Hematopoietic multipotent progenitor cell treated with erythropoietin and hydrocortisone succinate and interleukin-3 and kit ligand, for 17 days (in vitro differentiated cells): ENCODE data around the gene SMAD5.
A peak's percentile ranks its signal among the peaks of the same experiment; 100 is the strongest.

Experiments used
- DNase-seq: peaks from one replicate; pipeline ENCODE4 v3.0.0-alpha.2; 2015; ENCODE audit warnings: low spot score

Gene SMAD5

DNA sequence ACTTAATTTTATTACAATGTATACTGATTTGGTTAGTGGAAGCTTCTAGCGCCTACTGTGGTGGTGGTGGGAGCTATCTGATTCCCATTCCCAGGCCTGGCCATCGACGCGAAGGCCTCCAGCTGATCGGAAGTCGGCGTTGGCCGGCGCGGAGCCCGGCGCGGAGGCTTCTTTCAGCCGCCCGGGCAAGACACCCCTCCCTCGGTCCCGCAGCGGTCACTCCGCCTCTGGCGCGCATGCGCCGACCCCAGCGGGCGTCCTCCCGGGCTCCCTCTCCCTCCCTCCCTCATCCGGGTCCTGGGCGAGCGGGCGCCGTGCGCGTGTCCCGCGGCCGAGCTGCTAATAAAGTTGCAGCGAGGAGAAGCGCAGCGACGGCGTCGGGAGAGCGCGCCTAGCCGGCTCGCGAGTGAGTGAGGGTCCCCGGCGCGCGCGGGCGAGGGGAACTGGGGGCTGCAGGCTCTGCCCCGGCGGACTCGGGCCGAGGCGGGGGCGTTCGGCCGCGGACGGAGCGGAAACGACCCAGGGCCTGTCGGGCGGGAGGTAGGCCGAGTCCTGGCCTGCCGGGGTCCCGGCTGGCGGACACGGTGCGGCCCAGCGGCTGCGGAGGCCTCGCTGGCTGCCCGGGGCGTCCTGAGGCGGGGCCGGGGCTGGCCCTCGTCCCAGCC is at the start of gene SMAD5:
TSS of gene SMAD5 (plus strand) at position 289 of the 665 bp plus-strand sequence. CDS start 20,916 bp downstream, outside the sequence.
- DNase-seq, result peak; percentile 64

DNA sequence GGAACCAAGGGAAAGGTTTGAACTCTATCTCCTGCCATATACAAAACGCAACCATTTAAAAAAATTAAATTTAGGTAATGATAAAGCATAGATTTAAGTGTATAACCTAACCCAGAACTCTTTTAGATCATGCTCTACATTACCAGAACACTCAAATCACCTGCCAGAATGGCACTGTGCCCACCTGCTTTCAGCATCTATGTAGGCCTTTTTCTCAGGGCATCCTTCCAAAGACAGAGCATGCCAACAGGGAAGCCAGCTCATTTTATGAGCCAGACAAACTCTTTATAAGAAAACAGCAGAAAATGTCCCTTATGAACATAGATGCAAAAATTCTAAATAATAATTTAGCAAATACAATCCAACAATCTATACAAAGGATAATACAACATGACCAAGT is 47.9 kb upstream of the SMAD5 start:
- no peak for DNase-seq

DNA sequence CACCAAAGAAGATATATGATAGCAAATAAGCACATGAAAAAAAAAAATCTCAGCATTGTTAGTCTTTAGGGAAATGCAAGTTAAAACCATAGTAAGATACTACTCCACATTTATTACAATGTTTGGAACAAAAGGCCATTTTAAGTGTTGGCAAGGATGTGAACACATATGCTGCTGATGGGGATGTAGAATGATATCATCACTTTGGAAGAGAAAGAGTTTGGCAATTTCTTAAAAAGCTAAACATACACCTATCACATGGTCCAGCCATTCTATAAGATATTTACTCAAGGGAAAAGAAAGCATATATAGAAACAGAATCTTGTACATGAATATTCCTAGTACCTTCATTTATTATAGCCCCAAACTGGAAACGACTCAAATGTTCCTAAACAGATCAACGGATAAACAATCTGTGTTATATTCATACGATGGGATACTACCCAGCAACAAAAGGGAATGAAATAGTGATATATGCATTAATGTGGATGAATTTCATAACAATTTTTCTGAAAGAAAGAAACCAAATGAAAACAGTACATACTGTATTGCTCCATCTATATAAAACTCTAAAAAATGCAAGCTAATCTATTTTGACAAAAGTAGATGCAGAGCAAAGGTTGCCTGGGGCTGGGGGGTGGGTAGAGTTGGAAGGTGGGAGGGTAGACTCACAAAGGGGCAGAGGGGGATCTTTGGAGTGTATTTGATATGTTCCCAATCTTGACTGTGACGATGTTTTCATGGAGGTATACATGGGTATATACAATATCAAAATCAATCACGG is 45.7 kb upstream of the SMAD5 start:
- no peak for DNase-seq

DNA sequence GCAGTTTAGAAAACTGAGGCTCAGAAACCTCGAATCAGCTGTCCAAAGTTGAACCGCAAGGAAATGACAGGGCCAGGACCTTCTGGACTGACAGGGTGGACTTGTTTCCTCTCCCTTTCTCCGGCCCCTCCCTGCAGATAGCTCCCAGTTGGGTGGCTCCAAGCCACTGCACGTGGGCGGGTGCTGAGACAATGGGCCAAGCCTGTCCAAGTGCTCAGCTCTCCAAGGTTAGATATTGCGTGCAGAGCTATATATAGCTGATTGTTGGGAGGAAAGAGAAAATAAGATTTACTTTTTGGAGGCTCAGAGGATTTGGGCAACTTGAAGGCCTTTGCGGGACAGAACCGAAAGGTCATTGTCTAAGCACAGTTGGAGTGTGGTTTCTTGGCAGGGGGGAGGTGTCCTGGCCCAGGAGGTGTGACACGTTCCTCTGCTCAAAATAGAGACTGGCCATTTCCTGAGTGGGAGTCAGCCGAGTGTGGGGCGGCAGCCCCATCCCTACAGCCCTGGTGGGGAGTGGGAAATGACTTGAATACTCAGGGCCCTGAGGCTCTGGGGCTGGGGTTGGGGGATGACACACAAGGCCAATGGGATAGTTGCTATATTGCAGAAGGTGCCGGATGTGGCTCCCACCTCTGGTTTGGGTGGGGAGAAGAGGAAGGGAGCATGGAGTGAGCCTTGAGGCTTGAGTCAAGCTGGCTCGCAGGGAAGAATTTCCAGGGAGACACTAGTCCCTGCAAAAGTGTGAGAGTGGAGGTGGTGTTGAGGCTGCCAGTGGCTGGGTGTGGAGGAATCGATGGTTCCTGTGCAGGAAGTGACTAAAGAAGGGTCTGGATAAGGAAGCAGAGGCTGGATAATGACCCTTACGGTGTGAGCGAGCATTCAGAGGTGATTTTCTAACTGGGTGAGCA is 44.4 kb upstream of the SMAD5 start:
- DNase-seq, result no peak

DNA sequence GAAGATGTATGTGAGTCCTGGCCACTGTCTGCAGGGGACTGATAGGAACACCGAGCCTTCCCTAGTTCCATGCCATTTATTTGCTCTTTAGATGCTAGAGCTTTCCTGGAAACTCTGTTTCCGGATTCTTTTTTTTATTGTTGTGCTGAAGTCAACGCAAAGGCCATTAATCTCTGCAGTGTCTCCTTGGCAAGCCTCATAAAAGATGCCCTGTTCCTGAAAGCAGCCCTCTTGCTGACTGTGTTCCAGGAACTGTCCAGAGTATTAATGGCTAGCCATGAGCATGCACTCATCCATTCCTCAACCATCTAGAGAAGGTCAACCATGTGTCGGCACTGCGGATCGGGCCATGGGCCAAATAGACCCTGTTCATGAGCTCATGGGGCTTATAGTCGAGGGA is 42.9 kb upstream of the SMAD5 start:
- DNase-seq, result no peak

DNA sequence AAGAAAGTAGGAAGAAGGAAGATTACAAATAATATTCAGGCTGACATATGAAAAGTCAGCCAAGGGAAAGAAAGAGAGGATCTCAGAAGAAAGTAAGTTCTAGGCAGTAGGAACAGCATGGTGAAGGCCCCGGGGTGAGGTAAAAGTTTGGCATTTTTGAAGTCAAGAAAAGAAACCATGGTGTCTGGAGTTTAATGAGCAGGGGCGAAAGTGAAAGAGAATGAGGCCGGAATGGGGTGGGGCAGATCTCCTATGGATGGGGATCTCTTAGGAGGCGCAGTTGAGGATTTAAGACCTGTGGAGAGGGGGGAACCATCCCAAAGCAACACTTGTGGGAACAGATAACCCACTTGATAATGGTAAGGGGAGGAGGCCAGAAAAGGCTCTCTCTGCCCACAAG is 42.3 kb upstream of the SMAD5 start:
- no peak for DNase-seq

DNA sequence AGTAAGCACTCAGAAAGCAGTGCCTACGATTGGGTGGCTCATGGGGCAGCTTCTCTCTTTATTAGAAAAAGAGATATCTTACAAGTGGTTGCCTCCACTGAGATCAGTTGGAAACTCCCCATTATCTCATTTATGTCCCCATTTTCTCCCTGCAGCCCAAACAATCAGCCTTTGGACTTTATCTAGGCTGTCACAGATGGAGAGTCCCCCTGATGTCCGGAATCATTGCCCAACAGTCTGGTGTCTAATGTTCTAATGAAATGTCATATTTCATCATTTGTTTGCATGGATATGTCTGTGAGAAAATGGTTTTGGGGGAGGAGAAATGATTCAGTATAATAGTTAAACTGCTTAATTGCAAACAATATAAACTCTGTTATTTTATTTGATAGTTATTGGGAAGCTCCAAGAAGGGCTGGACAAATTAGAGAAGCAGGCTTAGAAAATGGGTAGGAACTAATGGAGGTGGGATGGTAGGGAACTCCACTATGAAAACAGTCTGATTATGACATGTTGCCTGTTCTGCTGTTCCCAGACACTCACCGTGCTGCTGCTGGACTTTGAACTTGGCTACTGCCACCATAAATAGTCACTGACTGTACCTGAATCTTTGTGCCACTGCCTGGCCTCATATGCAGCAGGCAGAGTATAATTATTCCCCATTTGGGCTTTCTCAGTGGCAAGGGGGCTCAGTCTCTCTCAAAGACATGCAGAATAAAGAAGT is 38.3 kb upstream of the SMAD5 start:
- no peak for DNase-seq

DNA sequence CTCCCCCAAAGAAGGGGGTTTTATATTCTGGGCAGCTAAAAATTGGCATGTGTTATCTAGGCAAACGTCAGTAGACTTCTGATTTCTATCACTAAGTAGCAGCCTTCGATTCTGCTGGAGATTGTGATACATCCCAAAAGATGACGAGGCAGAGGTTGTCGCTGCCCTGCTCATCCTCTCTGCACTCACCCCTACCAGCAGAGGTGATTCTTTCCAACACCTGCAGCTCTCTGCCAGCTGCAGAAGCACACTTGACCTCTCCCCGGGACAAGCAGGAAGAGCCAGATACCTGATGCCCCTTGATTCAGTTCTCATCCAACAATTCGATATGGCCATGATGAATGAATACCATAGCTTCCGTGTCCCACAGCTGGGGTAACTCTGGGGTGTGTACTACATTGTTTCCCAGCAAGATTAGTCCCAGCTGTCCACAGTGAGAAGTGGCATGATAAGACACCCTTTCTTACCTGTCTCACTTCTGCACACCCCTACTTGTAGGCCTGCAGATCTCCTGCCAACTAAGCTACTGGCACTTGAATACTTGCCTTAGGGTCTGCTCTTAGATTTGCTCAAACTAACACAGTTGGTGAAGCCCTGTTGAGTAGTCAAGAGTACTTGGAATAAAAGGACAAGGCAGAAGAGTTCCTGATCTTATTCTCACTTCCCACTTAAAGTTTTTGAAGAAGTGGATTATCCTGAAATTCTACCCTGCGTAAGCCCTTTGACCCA is 37.6 kb upstream of the SMAD5 start:
- DNase-seq, result no peak

DNA sequence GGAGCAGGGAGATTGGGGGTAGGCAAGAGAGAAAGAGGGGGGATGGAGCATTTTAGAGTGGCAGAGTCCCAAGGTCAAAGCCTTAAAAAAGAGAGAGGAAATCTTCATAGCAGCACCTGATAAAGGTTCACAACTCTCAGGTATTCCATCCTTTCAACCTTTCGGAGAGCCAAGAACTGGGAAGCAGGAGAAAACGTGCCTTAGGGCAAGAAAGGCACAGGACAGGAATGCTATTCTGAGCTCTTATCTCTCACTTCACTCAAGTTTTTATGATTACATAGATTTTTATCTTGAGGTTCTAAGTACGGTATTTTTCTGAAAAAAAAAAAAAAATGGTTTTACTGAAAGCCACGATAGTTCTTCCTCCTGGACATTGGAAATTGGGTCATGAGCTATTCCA is 34.5 kb upstream of the SMAD5 start:
- no peak for DNase-seq

DNA sequence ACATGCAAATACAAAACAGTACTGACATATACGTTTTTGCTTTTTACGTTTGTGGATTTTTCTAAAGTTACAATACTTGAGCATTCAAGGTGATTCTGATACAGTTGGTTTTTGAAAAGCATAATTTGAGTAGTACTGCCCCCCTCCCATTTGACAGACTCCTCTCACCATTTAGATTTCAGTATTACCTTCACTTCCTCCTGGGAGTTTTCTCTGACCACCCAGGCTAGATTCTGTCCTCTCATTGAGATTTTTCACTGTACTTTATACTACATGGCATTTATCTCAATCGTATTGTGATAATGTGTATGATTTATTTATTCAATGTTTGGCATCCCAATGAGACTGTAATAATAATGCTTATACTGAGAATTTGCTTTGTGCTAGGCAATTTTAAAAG is 32.8 kb upstream of the SMAD5 start:
- no peak for DNase-seq

DNA sequence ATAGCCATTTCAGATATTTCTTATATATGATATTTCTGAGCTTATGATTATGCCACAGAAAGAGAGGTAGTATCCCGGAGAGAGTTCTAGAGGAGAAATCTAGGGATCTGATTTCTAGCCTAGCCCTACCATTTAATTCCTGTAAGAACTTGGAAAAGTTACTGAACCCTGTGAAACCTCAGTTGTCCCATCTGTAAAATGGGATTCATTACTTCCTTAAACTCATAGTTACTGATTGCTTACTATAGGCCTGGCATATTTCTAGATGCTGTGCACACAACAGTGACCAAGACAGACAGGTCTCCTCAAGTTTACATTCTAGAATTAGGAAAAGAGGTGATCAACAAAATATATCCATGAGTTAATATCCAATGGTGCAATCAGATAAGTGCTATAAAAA is 30.8 kb upstream of the SMAD5 start:
- no peak for DNase-seq

DNA sequence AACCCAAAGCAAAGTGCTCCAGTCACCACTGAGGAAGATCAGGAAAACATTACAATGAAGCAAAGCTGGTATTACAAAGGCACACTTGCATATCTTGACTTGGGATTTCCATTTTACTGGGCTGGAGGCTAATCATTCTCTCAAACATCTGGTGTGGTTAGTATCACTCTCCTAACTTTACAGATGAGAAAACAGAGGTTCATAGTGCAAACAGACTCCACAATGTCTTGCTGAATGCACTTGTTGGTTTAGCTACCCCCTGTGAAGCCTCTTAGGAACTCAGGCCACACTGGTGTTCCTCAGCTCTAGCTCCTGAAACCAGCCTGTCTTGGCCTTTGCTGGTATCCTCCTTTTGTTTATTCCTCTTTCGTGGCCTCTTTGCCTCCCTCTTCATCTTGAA is 29.5 kb upstream of the SMAD5 start:
- no peak for DNase-seq

DNA sequence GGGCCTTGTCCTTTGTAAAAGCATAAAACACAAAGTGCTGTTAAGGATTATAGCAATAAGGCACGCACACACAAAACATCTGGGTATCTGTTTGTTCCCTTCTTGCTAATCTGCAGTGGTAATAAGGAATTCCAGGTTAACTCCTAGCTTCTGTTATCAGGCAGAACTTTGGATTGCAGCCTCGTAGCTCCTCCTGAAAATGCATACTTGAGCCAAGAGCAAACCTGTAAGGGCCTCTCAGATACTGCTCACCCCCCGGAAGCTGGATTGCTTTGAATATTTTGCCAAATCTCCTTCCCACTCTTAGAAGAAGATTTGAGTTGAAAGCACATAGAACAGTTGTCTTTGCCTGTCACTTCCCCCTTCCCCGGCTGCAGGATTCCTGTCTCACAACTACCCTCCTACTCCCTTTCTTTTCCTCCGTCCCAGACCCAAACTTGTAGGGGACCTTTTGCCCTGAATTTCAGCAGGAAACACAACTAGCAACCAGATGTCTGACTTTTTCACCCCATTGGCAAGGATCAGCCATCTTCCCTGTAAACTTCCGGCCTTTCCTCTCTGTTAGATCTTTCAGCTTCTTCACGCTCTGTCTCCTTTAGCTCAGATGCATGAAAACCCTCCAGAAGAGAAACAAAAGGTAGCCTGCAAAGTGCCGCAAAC is 28.2 kb upstream of the SMAD5 start:
- DNase-seq, result no peak

DNA sequence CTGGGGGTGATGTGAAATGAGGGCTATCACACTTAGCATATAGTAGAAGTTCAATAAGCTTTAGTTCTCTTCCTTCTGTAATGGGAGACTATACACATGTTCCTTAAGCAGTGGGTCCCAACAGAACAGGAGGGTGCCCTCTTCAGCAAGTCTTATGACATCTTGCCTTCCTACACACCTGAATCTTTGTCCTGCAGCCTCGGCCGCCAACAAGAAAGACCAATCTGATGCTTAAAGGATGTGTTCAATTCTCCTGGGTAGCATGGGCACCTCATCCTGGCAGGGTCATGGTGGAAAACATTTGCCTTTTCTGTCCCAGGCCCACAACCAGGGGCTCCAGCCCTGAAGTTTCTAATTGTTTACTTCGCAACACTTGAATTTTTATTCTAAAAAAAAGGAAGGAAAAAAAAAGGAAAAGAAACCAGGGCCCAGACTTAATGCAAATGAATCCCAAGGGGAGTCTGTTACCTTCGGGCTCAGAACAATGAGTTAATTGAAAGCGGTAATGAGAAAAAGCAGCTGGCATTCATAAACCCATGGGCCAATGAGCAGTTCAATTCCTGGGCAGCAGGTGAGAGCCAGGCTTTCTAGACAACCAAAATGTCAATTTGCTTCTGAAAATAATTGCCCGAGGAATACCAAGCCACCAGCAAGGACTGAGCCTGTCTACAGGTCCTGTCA is 26.2 kb upstream of the SMAD5 start:
- no peak for DNase-seq

DNA sequence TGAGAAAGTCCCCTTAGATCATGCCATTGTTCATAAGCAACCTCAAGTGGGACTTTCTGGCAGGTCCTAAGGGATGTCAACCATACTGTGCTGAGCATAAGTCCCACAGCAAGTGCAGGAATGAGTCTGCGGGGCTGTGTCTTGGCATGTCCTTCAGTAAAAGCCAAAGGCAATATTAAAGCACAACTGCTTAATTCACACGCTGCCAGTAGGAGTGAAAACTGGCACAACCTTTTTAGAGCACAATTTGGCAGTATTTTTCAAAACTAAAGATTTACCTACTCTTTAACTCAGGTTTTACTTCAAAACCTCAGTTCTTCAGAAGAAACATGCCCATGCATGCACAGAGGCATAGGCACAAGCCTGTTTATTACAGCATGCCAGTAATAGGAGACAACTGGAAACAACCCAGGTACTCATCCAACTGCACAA is 24.4 kb upstream of the SMAD5 start:
- DNase-seq, result no peak

DNA sequence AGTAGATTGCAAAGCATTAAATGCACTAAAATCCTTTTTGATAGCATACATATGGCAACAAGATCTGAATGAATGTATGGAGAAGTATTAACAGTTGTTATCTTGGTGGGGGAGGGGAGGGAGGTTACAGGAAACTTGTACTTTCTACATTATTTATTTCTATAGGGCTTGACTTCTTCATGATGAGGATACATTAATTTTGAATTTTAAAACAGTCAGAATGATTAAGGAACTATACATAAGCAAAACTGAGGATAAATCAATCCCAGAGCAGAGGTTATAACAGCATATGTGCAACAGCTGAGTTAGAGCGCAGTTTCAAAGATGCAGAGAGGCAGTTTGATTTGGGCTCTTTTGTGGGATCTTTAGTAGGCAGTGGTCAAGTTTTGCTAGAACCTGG is 23.9 kb upstream of the SMAD5 start:
- no peak for DNase-seq

DNA sequence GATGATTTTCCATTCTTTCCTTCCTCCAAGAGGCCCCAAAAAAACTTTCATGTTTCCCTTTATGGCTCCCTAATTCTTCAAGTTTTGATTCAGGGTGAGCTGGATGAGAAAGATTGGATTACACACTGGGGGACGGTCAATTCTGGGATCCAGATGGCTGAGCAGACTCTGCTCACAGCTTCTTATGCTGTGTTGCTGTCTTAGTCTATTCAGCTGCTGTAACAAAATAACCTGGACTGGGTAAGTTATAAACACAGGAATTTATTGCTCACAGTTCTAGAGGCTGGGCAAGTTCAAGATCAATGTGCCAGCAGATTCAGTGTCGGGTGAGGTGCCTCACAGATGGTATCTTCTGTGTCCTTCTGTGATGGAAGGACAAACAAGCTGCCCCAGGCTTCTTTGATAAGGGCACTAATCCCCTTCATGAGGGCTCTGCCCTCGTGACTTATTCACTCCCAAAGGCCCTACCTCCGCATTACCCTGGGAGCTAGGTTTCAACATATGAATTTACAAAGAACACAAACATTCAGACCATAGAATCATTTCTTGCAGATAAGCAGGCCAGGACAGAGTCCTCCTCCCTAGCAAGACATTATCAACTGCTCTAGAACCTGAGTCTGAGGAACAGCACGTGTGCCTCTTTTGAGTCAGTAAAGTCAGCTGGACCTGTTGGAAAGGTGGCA is 23.1 kb upstream of the SMAD5 start:
- no peak for DNase-seq

DNA sequence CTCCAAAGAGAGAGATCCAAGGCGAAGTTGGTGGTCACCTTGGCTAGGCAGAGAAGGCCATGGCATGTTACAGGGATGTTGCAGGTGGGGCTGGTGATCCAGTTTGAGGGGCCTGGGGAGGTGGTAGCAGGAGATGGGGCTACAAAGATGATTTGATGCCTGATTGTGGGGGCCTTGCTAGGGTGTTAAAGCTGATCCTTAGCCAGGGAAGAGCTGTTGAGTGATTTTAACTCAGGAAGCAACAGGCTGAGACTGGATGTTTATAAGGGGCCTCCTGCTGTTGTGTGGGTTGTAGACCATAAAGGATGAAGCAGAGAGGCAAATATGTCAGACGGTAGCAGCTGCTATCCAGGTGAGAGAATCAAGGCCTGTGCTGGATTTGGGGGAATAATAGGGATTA is 19.0 kb upstream of the SMAD5 start:
- DNase-seq, result no peak

DNA sequence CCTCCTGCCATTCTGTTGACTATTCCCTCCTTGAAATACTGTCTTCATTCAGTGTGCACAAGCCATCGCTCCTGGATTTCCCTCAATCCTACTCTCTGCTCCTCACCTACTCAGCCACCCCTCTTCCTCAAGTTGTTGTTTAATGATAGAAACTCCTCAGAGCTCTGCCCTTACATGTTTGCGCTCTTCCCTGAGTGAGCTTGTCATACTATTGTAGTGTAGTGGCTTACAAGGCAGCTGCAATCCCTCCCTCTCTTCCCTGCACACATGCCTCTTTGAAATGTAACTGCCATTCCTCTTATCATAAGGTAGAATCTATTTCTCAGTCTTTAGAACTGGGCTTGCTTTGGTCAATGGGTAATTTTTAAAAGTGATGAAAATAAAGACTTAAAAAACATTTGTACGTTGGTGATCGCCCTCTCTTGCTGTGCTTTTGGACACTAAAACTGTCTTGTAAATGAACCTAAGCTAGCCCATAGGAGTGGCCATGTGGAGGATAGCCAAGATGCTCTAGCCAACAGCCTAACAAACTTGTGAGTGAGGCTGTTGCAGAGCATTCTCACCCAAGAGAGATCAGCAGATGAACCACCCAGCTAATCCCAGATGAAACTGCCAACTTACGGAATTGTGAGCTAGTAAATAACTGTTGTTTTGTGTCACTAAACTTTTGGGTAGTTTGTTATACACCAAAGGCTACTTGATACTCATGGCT is 18.1 kb upstream of the SMAD5 start:
- DNase-seq, result no peak
